Measurements from ENCODE around the gene SPDYE4. TPM values are rescaled to one million over a fixed set of nuclear protein-coding genes. Genes with fewer than 3 reads are reported as not detected.

SPDYE4 gene
- total RNA-seq, 1 experiment from 2014 or later: not detected

Other genes starting within 250 kb of the SPDYE4 start
- gene MYH10, start 127.8 kb downstream of the SPDYE4 start, total RNA-seq (2014; rRNA removed; shearing (Covaris generic); ENCODE audit: low replicate concordance): not detected in 2 replicates
- not detected in 2 replicates for gene CCDC42, start 13.7 kb downstream of the SPDYE4 start, total RNA-seq (2014; rRNA removed; shearing (Covaris generic); ENCODE audit: low replicate concordance)
- not detected in 2 replicates for gene MFSD6L, start 40.8 kb upstream of the SPDYE4 start, total RNA-seq (2014; rRNA removed; shearing (Covaris generic); ENCODE audit: low replicate concordance)
- gene PIK3R6, start 109.1 kb upstream of the SPDYE4 start, total RNA-seq (2014; rRNA removed; shearing (Covaris generic); ENCODE audit: low replicate concordance): not detected in 2 replicates
- gene PIK3R5, start 207.2 kb upstream of the SPDYE4 start, total RNA-seq (2014; rRNA removed; shearing (Covaris generic); ENCODE audit: low replicate concordance): not detected in 2 replicates

All from Karpas-422 (cell line).